Vagina (tissue), 2 donors: Measurements from ENCODE around the gene KIF16B. TPM values are rescaled to one million over a fixed set of nuclear protein-coding genes. Genes with fewer than 3 reads are reported as not detected.

Experiments used
- DNase-seq, 2 donors: peaks; one replicate each; pipeline ENCODE4 v3.0.0-alpha.2; 2017; ENCODE audit errors: extremely low spot score in 2 of 2
- H3K27ac ChIP-seq: fragments of 200-600 bp; sonication (generic); one replicate; pipeline ENCODE4 v1.5.1; 2019
- H3K27me3 ChIP-seq: fragments of 200-600 bp; sonication (generic); one replicate; pipeline ENCODE4 v1.5.1; 2019
- H3K36me3 ChIP-seq, 2 donors: fragments of 200-600 bp; sonication (generic); one replicate each; pipeline ENCODE4 v1.5.1; 2017 to 2019
- H3K4me1 ChIP-seq: fragments of 200-600 bp; sonication (generic); one replicate; pipeline ENCODE4 v1.5.1; 2019
- H3K4me3 ChIP-seq, 2 donors: fragments of 200-600 bp; sonication (generic); 1 replicate in 1 of 2; 2 replicates in 1 of 2; pipeline ENCODE4 v1.5.1; 2016 to 2019
- H3K9me3 ChIP-seq: fragments of 200-600 bp; sonication (generic); one replicate; pipeline ENCODE4 v1.5.1; 2019
- CTCF ChIP-seq, 3 experiments: fragments of 450-650 bp in 2 of 3; fragments of 200-600 bp in 1 of 3; sonication (generic) in 1 of 3; IDR thresholded peaks; one replicate each; pipeline ENCODE4 v1.5.1; 2017 to 2019; ENCODE audit warnings: antibody characterized with exemption in 3 of 3, mild to moderate bottlenecking in 2 of 3, moderate library complexity in 2 of 3
- POLR2A ChIP-seq, 2 donors: fragments of 450-650 bp; IDR thresholded peaks; one replicate each; pipeline ENCODE4 v1.6.1; 2017; ENCODE audit warnings: antibody characterized with exemption in 2 of 2, mild to moderate bottlenecking in 2 of 2, moderate library complexity in 2 of 2
- POLR2AphosphoS5 ChIP-seq, 2 donors: sonication (generic); formaldehyde crosslinking; IDR thresholded peaks; one replicate each; pipeline ENCODE4 v1.9.0; 2017; ENCODE audit warnings: antibody characterized with exemption in 2 of 2, mild to moderate bottlenecking in 2 of 2, low read depth in 1 of 2; ENCODE audit not compliant: insufficient read depth in 1 of 2
- intact Hi-C: fragments of 100-400 bp; cut with DNase I; formaldehyde crosslinking; loops from one replicate; pipeline ENCODE4 v1.15.1; 2023
- total RNA-seq: library from RNA; depleted of rRNA; stranded (reverse); fragments of >200 nt; gene quantifications from one replicate; pipeline ENCODE4 v1.2.3, GENCODE V29; 2016

KIF16B gene
- total RNA-seq, 1 donor from 2014 or later: 27.7 TPM

GRCh38 chr20:16552015-16552414, 21.2 kb downstream of the KIF16B start:
- H3K4me1 ChIP-seq: peaks cover 37% of the 10 kb centered on the region
- H3K27ac ChIP-seq: no peak overlapping the region
- no peak for DNase-seq
- no peaks in the 10 kb centered on the region for H3K27me3 ChIP-seq
- no peak for TF ChIP-seq POLR2A (IDR thresholded peaks at IDR 0.05)
- no peak for TF ChIP-seq CTCF (IDR thresholded peaks at IDR 0.05)
- no peak for TF ChIP-seq POLR2AphosphoS5 (IDR thresholded peaks at IDR 0.05; ENCODE audit: insufficient read depth in 1 of 2, low read depth in 1 of 2)
- intact Hi-C loops: no loop called here
- H3K36me3 ChIP-seq: no peaks in the 10 kb centered on the region
- no peak overlapping the region for H3K4me3 ChIP-seq
- H3K9me3 ChIP-seq: no peaks in the 10 kb centered on the region

GRCh38 chr20:16551607-16552006, 21.6 kb downstream of the KIF16B start:
- Histone ChIP-seq H3K27me3 (no peaks in the 10 kb centered on the region), H3K4me1 (peaks cover 36% of the 10 kb centered on the region), H3K9me3 (no peaks in the 10 kb centered on the region), H3K4me3 (no peak overlapping the region), H3K27ac (no peak overlapping the region), H3K36me3 (no peaks in the 10 kb centered on the region)
- intact Hi-C loops: no loop called here
- DNase-seq: no peak
- TF ChIP-seq CTCF (IDR thresholded peaks at IDR 0.05) (no peak), POLR2A (IDR thresholded peaks at IDR 0.05) (no peak), POLR2AphosphoS5 (IDR thresholded peaks at IDR 0.05; ENCODE audit: insufficient read depth in 1 of 2, low read depth in 1 of 2) (no peak)

GRCh38 chr20:16548068-16548672, 25.1 kb downstream of the KIF16B start:
- no peaks in the 10 kb centered on the region for H3K36me3 ChIP-seq
- H3K27me3 ChIP-seq: no peaks in the 10 kb centered on the region
- peaks cover 2% of the 10 kb centered on the region for H3K4me1 ChIP-seq
- intact Hi-C loops: no loop called here
- no peak overlapping the region for H3K4me3 ChIP-seq
- DNase-seq: no peak
- no peaks in the 10 kb centered on the region for H3K9me3 ChIP-seq
- TF ChIP-seq POLR2AphosphoS5 (IDR thresholded peaks at IDR 0.05; ENCODE audit: insufficient read depth in 1 of 2, low read depth in 1 of 2): no peak
- no peak for TF ChIP-seq CTCF (IDR thresholded peaks at IDR 0.05)
- TF ChIP-seq POLR2A (IDR thresholded peaks at IDR 0.05): no peak
- no peak overlapping the region for H3K27ac ChIP-seq

GRCh38 chr20:16544949-16545348, 28.3 kb downstream of the KIF16B start:
- intact Hi-C loops: no loop called here
- H3K27ac ChIP-seq: no peak overlapping the region

GRCh38 chr20:16542477-16542876, 30.8 kb downstream of the KIF16B start:
- no peaks in the 10 kb centered on the region for H3K36me3 ChIP-seq
- H3K27me3 ChIP-seq: no peaks in the 10 kb centered on the region
- TF ChIP-seq CTCF (IDR thresholded peaks at IDR 0.05) (no peak), POLR2AphosphoS5 (IDR thresholded peaks at IDR 0.05; ENCODE audit: insufficient read depth in 1 of 2, low read depth in 1 of 2) (no peak), POLR2A (IDR thresholded peaks at IDR 0.05) (no peak)
- no peak overlapping the region for H3K4me3 ChIP-seq
- intact Hi-C loops: no loop called here
- H3K27ac ChIP-seq: no peak overlapping the region
- H3K9me3 ChIP-seq: no peaks in the 10 kb centered on the region
- peaks cover 16% of the 10 kb centered on the region for H3K4me1 ChIP-seq
- no peak for DNase-seq

More at GRCh38 chr20:16544949-16545348, 28.3 kb downstream of the KIF16B start:
- DNase-seq: no peak
- Histone ChIP-seq H3K4me1 (peaks cover 16% of the 10 kb centered on the region), H3K4me3 (no peak overlapping the region), H3K27me3 (no peaks in the 10 kb centered on the region), H3K9me3 (no peaks in the 10 kb centered on the region), H3K36me3 (no peaks in the 10 kb centered on the region)
- TF ChIP-seq POLR2A (IDR thresholded peaks at IDR 0.05): no peak
